MM.1S (cell line): ENCODE measurements around the gene PDCD7.

Experiments used
- DNase-seq: peaks from one replicate; pipeline ENCODE4 v3.0.0-alpha.2; 2015
- H2AFZ ChIP-seq: fragments of 300-600 bp; sonication (generic); 2 replicates; pipeline ENCODE4 v1.6.0; 2016; ENCODE audit warnings: antibody characterized with exemption, low read length
- H3F3A ChIP-seq: fragments of 300-600 bp; sonication (generic); 2 replicates; pipeline ENCODE4 v1.6.1; 2016; ENCODE audit warnings: mild to moderate bottlenecking, antibody characterized with exemption, low read length, moderate library complexity, mixed read lengths; ENCODE audit not compliant: insufficient read depth
- H3K27ac ChIP-seq: fragments of 300-600 bp; sonication (generic); 2 replicates; pipeline ENCODE4 v1.5.1; 2016; ENCODE audit warnings: mild to moderate bottlenecking, low read length
- H3K27me3 ChIP-seq: fragments of 300-600 bp; sonication (generic); replicated peaks from 2 replicates; pipeline ENCODE4 v1.6.0; 2016; ENCODE audit warnings: low read length; ENCODE audit not compliant: insufficient read depth
- H3K36me3 ChIP-seq: fragments of 300-600 bp; sonication (generic); replicated peaks from 2 replicates; pipeline ENCODE4 v1.6.1; 2016; ENCODE audit warnings: mild to moderate bottlenecking, low read length, mixed read lengths; ENCODE audit not compliant: insufficient read depth
- H3K4me1 ChIP-seq: fragments of 300-600 bp; sonication (generic); 2 replicates; pipeline ENCODE4 v1.6.1; 2016; ENCODE audit warnings: low read length, mixed read lengths
- H3K4me2 ChIP-seq: fragments of 300-600 bp; sonication (generic); 2 replicates; pipeline ENCODE4 v1.6.0; 2016; ENCODE audit warnings: low read depth, low read length
- H3K4me3 ChIP-seq: fragments of 300-600 bp; sonication (generic); 2 replicates; pipeline ENCODE4 v1.5.1; 2016; ENCODE audit warnings: low read length, mixed read lengths
- H3K79me2 ChIP-seq: fragments of 300-600 bp; sonication (generic); 2 replicates; pipeline ENCODE4 v1.6.1; 2016; ENCODE audit warnings: mixed run types, low read length, mixed read lengths
- H3K9ac ChIP-seq: fragments of 300-600 bp; sonication (generic); 2 replicates; pipeline ENCODE4 v1.6.1; 2016; ENCODE audit warnings: low read length, mixed read lengths
- H3K9me2 ChIP-seq: fragments of 300-600 bp; sonication (generic); replicated peaks from 2 replicates; pipeline ENCODE4 v1.6.1; 2016; ENCODE audit warnings: mild to moderate bottlenecking, low read length, mixed read lengths; ENCODE audit not compliant: insufficient read depth
- H3K9me3 ChIP-seq: fragments of 300-600 bp; sonication (generic); replicated peaks from 2 replicates; pipeline ENCODE4 v1.6.1; 2016; ENCODE audit warnings: mild to moderate bottlenecking, low read length, mixed read lengths; ENCODE audit not compliant: insufficient read depth
- H4K20me1 ChIP-seq: fragments of 300-600 bp; sonication (generic); 2 replicates; pipeline ENCODE4 v1.6.1; 2016; ENCODE audit warnings: mild to moderate bottlenecking, low read length, moderate library complexity, mixed read lengths; ENCODE audit not compliant: insufficient read depth
- EZH2 ChIP-seq: fragments of 300-600 bp; sonication (generic); optimal IDR thresholded peaks from 2 replicates; pipeline ENCODE3; 2017; ENCODE audit warnings: low read depth, mild to moderate bottlenecking, antibody characterized with exemption, low read length, mixed read lengths
- EZH2phosphoT487 ChIP-seq: fragments of 300-600 bp; sonication (generic); IDR thresholded peaks from 2 replicates; pipeline ENCODE4 v1.6.1; 2018; ENCODE audit warnings: antibody characterized with exemption, low read length
- TF ChIP-seq, protein P1 (sequence below): fragments of 300-600 bp; sonication (generic); IDR thresholded peaks from 2 replicates; pipeline ENCODE4 v1.5.1; 2016; ENCODE audit warnings: antibody characterized with exemption, low read length, mixed read lengths

Gene PDCD7

GRCh38 chr15:65072617-65073016 is 61.0 kb downstream of the PDCD7 start:
- Histone ChIP-seq H3K4me1 (no peaks in the 10 kb centered on the region), H3K27me3 (no peaks in the 10 kb centered on the region), H3K27ac (no peak overlapping the region), H3K9ac (no peak overlapping the region), H2AFZ (no peak overlapping the region), H4K20me1 (no peaks in the 10 kb centered on the region), H3K9me2 (no peaks in the 10 kb centered on the region), H3K79me2 (no peaks in the 10 kb centered on the region), H3K4me3 (no peak overlapping the region), H3K4me2 (no peak overlapping the region), H3K9me3 (no peaks in the 10 kb centered on the region), H3K36me3 (no peaks in the 10 kb centered on the region), H3F3A (no peaks in the 10 kb centered on the region)
- TF ChIP-seq, protein P1, sequence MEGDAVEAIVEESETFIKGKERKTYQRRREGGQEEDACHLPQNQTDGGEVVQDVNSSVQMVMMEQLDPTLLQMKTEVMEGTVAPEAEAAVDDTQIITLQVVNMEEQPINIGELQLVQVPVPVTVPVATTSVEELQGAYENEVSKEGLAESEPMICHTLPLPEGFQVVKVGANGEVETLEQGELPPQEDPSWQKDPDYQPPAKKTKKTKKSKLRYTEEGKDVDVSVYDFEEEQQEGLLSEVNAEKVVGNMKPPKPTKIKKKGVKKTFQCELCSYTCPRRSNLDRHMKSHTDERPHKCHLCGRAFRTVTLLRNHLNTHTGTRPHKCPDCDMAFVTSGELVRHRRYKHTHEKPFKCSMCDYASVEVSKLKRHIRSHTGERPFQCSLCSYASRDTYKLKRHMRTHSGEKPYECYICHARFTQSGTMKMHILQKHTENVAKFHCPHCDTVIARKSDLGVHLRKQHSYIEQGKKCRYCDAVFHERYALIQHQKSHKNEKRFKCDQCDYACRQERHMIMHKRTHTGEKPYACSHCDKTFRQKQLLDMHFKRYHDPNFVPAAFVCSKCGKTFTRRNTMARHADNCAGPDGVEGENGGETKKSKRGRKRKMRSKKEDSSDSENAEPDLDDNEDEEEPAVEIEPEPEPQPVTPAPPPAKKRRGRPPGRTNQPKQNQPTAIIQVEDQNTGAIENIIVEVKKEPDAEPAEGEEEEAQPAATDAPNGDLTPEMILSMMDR: no peak
- DNase-seq: no peak

GRCh38 chr15:65072027-65072426 is 61.6 kb downstream of the PDCD7 start:
- H4K20me1 ChIP-seq: no peaks in the 10 kb centered on the region
- peaks cover 1% of the 10 kb centered on the region; the same call in 1 of the 2 replicates for H3K27me3 ChIP-seq
- no peaks in the 10 kb centered on the region for H3F3A ChIP-seq
- H3K9ac ChIP-seq: no peak overlapping the region
- DNase-seq: no peak
- no peaks in the 10 kb centered on the region for H3K9me2 ChIP-seq
- no peak overlapping the region for H3K27ac ChIP-seq
- no peaks in the 10 kb centered on the region for H3K4me1 ChIP-seq
- H3K36me3 ChIP-seq: no peaks in the 10 kb centered on the region
- no peak overlapping the region for H3K4me3 ChIP-seq
- H3K4me2 ChIP-seq: no peak overlapping the region
- H3K79me2 ChIP-seq: no peaks in the 10 kb centered on the region
- no peak for TF ChIP-seq EZH2
- TF ChIP-seq, protein P1: no peak
- TF ChIP-seq EZH2phosphoT487: no peak
- H3K9me3 ChIP-seq: no peaks in the 10 kb centered on the region
- H2AFZ ChIP-seq: no peak overlapping the region

GRCh38 chr15:65071381-65071811 is 62.2 kb downstream of the PDCD7 start:
- Histone ChIP-seq H2AFZ (no peak overlapping the region), H3K9me3 (no peaks in the 10 kb centered on the region), H3K4me2 (no peak overlapping the region), H4K20me1 (no peaks in the 10 kb centered on the region), H3K27ac (no peak overlapping the region), H3K9ac (no peak overlapping the region), H3K79me2 (no peaks in the 10 kb centered on the region), H3K9me2 (no peaks in the 10 kb centered on the region), H3K4me1 (no peaks in the 10 kb centered on the region), H3K36me3 (no peaks in the 10 kb centered on the region), H3K4me3 (no peak overlapping the region), H3K27me3 (peaks cover 7% of the 10 kb centered on the region; the same call in 1 of the 2 replicates), H3F3A (no peaks in the 10 kb centered on the region)
- no peak for DNase-seq
- TF ChIP-seq EZH2phosphoT487: no peak
- TF ChIP-seq, protein P1: no peak
- no peak for TF ChIP-seq EZH2
